Heart right ventricle (tissue), 16 donors: ENCODE measurements around the gene PRR18. TPM values are rescaled to one million over a fixed set of nuclear protein-coding genes. Genes with fewer than 3 reads are reported as not detected.

Source experiments
- ATAC-seq, 8 donors: fragments of 200-7000 bp; cut with Tn5 transposase; one replicate each; pipeline ENCODE4 v1.9.1; 2020; ENCODE audit warnings: mild to moderate bottlenecking in 8 of 8, moderate library complexity in 8 of 8, moderate number of reproducible peaks in 1 of 8
- DNase-seq, 2 donors: peaks; one replicate each; pipeline ENCODE4 v3.0.0-alpha.2; 2020
- H3K27ac ChIP-seq, 10 donors: fragments of 200-600 bp; sonication (generic) in 2 of 10; one replicate each; pipeline versions ENCODE4 v1.5.0 to v1.8.0; 2020 to 2022; ENCODE audit warnings: mild to moderate bottlenecking in 3 of 10
- H3K27me3 ChIP-seq, 7 donors: fragments of 200-600 bp; one replicate each; pipeline ENCODE4 v1.8.0; 2021 to 2022; ENCODE audit warnings: mild to moderate bottlenecking in 2 of 7
- H3K36me3 ChIP-seq, 9 donors: fragments of 200-600 bp; sonication (generic) in 1 of 9; one replicate each; pipeline versions ENCODE4 v1.5.0 to v1.8.0; 2020 to 2022; ENCODE audit warnings: mild to moderate bottlenecking in 2 of 9
- H3K4me1 ChIP-seq, 9 donors: fragments of 200-600 bp; sonication (generic) in 1 of 9; one replicate each; pipeline versions ENCODE4 v1.5.0 to v1.8.0; 2020 to 2022; ENCODE audit warnings: mild to moderate bottlenecking in 4 of 9
- H3K4me3 ChIP-seq, 10 donors: fragments of 200-600 bp; sonication (generic) in 2 of 10; one replicate each; pipeline versions ENCODE4 v1.5.0 to v1.8.0; 2020 to 2022; ENCODE audit warnings: mild to moderate bottlenecking in 7 of 10, moderate library complexity in 2 of 10
- H3K9me3 ChIP-seq, 11 donors: fragments of 200-600 bp in 10 of 11; sonication (generic) in 2 of 11; one replicate each; pipeline versions ENCODE4 v1.5.0 to v1.8.0; 2013 to 2022; ENCODE audit warnings: mild to moderate bottlenecking in 2 of 11, control low read depth in 1 of 11, moderate library complexity in 1 of 11
- WGBS, 2 donors: extraction: QIAGEN DNeasy Blood & Tissue Kit; methylation state at CpG; one replicate each; pipeline ENCODE4 v1.1.7; 2013; ENCODE audit warnings: inconsistent platforms in 1 of 2; 5-methylcytosine and 5-hydroxymethylcytosine counted together
- intact Hi-C, 10 donors: fragments of 100-400 bp; cut with DNase I; formaldehyde crosslinking; loops; one replicate each; pipeline versions ENCODE4 v1.11.1 to v1.14.2; 2022
- polyA plus RNA-seq, 2 donors: library from polyadenylated mRNA; stranded (reverse); fragments of 200-250 nt; gene quantifications; one replicate each; pipeline ENCODE4 v1.2.3, GENCODE V29; 2013
- total RNA-seq, 10 donors: library from RNA; stranded (reverse); fragmentation: NEBNext Ultra II Directional in 3 of 10; extraction: Animal tissue kit (Norgen Biotek cat#: 25700) in 3 of 10; gene quantifications; one replicate each; pipeline versions ENCODE4 v1.2.1 to v1.2.4, GENCODE V29; 2021 to 2023
- TF ChIP-seq, protein P1 (sequence below), 9 donors: fragments of 200-600 bp; sonication (generic) in 2 of 9; IDR thresholded peaks; one replicate each; pipeline versions ENCODE4 v1.5.0 to v1.8.0; 2021 to 2022; ENCODE audit warnings: antibody characterized with exemption in 9 of 9, mild to moderate bottlenecking in 5 of 9, moderate library complexity in 1 of 9
- donor health status: Arrhythmogenic right ventricular cardiomyopathy.
- donor health status: ischemic (EF 13 %, LVEDD 7.1; RV severe dilation, severe dysfunction).
- donor health status: healthy with polysubstance abuse.
- donor health status: DM: no; HTN: yes; CAD: no.
- donor health status: DM: no; HTN: no; CAD: no.
- donor health status: ischemic (EF 25% LVEDD 6.9; RV normal size, moderate dysfunction).
- donor health status: ischemic (EF 25% LVEDD 5.7; RV mildly dilated, moderate dysfunction).
- donor health status: healthy.
- donor health status: DM: yes; HTN: yes; CAD: no.
- donor health status: Ischemic cardiomyopathy.
- donor health status: ischemic (EF 35%, LVEDD 5.7; RV mildly dilated, moderate dysfunction).
- donor health status: nonischemic (EF 11% LVEDD 7.7; RV severe dilation, severe dysfunction).
- donor health status: DM: yes; HTN: yes; CAD: no.
- donor health status: PGD.
- donor health status: ischemic (EF 29% LVEDD 5.4; RV normal size, mild dysfunction).
- donor health status: nonischemic (EF 23%, LVEDD 6.1; RV moderate dilation, normal function).

The PRR18 gene
- total and polyA plus RNA-seq, 12 donors = 0.03 to 0.20 (median 0.11) TPM; not detected in 7

DNA sequence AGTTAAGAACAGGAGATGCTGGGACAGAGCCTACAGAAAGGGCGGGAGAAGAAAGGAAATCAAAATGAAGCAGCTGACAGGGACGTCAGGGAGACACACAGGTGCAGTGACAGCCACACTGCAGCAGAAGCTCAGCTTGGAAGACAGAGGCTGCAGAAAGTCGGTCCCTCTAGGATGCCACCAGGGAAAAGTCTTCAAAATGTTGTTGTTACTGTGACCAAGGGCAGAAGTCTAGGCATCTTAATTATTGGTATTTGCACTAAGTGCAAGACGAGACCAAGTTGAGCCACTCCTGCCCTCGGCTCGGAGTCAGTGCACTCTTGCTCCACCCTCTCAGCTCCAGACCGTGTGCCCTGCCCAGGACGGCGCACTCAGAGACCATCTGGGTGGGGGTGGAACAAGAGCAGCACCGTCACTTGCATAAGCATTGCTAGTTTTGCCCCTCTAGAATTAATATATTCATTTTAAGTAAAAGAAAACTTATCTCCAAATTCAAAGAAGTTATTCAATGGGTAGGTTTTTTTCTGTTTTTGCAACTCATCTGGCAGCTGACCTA lies 2.6 kb downstream of the PRR18 start:
- DNase-seq = no peak
- H3K27ac ChIP-seq = no peak overlapping the region
- H3K4me3 ChIP-seq = no peak overlapping the region
- 61 to 68% methylated on average over 10 of the region's 10 CpGs for WGBS, 2 donors
- no peaks in the 10 kb centered on the region for H3K9me3 ChIP-seq
- intact Hi-C loops = no loop called here
- peaks cover 17 to 93% (median 67%) of the 10 kb centered on the region in 7 donors for H3K27me3 ChIP-seq
- peaks cover 0 to 13% (median 9%) of the 10 kb centered on the region in 9 donors for H3K4me1 ChIP-seq
- ATAC-seq = no peak
- TF ChIP-seq, protein P1, sequence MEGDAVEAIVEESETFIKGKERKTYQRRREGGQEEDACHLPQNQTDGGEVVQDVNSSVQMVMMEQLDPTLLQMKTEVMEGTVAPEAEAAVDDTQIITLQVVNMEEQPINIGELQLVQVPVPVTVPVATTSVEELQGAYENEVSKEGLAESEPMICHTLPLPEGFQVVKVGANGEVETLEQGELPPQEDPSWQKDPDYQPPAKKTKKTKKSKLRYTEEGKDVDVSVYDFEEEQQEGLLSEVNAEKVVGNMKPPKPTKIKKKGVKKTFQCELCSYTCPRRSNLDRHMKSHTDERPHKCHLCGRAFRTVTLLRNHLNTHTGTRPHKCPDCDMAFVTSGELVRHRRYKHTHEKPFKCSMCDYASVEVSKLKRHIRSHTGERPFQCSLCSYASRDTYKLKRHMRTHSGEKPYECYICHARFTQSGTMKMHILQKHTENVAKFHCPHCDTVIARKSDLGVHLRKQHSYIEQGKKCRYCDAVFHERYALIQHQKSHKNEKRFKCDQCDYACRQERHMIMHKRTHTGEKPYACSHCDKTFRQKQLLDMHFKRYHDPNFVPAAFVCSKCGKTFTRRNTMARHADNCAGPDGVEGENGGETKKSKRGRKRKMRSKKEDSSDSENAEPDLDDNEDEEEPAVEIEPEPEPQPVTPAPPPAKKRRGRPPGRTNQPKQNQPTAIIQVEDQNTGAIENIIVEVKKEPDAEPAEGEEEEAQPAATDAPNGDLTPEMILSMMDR (IDR thresholded peaks at IDR 0.05) = no peak
- H3K36me3 ChIP-seq = no peaks in the 10 kb centered on the region

DNA sequence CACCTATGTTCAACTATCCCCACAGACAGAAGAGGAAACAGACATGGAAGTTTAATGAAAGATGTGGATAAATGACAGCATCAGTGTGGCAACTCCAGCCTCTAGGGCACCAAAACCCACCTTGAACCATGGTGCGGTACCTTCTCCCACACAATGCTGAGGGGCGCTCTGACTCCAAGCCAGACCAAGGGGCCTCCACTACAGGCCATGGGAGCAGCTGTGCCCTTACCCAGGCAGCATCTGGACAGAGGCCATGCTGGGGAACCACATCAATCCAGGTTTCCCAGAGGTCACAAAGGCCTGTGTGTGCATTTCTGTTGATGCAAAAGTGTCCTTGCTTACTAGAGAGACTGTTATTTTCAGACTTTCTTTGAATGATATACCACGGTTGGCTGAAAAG lies 4.1 kb downstream of the PRR18 start:
- 86 to 89% methylated on average over 3 of the region's 3 CpGs for whole genome bisulfite sequencing, 2 donors
- no peak overlapping the region for H3K27ac ChIP-seq
- no peaks in the 10 kb centered on the region for H3K36me3 ChIP-seq
- TF ChIP-seq, protein P1 (IDR thresholded peaks at IDR 0.05) = no peak
- no peaks in the 10 kb centered on the region for H3K9me3 ChIP-seq
- peaks cover 0 to 13% (median 9%) of the 10 kb centered on the region in 9 donors for H3K4me1 ChIP-seq
- intact Hi-C loops = no loop called here
- ATAC-seq (no peak), DNase-seq (no peak)
- H3K27me3 ChIP-seq = peaks cover 17 to 90% (median 62%) of the 10 kb centered on the region in 7 donors
- H3K4me3 ChIP-seq = no peak overlapping the region

DNA sequence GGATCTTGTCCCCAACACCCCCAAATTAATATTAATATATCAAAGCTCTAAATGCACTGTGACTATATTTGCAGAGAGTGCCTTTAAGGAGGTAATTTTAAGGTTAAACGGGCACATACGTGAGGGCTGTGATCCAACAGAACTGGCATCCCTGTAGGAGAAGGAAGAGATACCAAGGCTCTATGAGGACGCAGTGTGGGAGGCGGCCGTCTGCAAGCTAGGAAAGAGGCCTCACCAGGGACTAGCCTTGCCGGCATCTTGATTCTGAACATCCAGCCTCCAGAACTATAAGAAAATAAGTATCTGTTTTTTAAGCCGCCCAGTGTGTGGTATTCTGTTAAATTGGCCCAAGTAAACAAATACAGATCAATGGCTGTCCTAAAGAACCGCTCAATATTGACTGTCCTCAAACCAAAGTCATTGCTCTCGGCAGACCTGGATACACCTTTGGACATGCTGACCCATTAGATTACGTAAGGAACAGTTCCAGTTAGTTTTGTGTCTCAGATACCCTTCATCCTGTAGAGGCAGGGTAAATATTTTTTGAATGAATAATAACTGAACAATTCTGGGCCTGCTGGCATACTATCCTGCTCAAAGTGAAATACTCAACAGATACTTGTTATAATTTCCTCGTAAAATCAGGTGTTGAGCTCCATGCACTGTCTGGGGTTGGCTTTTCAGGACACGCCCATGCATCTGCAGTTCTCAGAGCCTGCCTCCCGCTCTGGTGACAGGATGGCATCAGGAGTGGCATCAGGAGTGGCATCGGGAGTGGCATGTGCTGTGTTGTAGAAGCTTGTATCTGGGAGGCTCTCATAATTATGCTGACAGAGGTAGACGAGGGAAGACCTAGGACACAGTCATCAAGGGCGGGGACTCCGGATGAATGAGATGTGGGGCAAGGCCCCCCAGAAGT lies 6.3 kb downstream of the PRR18 start:
- no peak for ATAC-seq
- WGBS, 2 donors = 87 to 94% methylated on average over 17 of the region's 17 CpGs
- intact Hi-C loops = no loop called here

DNA sequence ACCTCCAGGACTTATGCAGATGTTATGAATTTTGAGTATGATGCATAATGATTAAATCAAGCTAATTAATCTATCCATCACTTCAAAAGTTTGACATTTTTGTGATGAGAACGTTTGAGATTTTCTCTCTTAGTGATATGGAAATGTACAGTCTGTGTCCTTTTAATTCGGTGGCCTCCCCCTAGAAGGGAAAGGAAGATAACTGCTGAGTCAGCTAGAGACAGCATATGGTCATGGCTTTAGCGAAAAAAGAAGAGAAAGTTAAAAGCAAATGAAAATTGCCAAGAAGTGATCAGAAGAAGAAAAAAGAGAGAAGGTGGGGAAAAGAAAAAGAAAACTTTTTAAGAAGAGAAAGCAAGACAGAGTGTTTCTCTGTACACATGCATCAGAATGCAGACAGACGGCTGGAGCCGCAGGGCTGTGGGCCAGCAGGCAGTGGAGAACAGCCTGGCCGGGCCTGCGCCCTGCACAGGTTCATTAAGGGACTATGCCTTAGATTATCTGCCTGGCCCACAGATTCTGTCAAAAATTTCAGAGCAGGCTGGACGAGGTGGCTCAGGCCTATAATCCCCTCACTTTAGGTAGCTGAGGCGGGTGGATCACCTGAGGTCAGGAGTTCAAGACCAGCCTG lies 7.7 kb downstream of the PRR18 start:
- 83 to 84% methylated on average over 9 of the region's 9 CpGs for WGBS, 2 donors
- no peaks in the 10 kb centered on the region for H3K36me3 ChIP-seq
- peaks cover 0 to 74% (median 36%) of the 10 kb centered on the region in 7 donors for H3K27me3 ChIP-seq
- H3K4me1 ChIP-seq = no peaks in the 10 kb centered on the region
- H3K9me3 ChIP-seq = peaks cover 0 to 3% (median 0%) of the 10 kb centered on the region in 11 donors
- DNase-seq = no peak
- TF ChIP-seq, protein P1 (IDR thresholded peaks at IDR 0.05) = no peak
- intact Hi-C loops = no loop called here
- H3K27ac ChIP-seq = no peak overlapping the region
- H3K4me3 ChIP-seq = no peak overlapping the region
- no peak for ATAC-seq

More for the DNA sequence above, 6.3 kb downstream of the PRR18 start:
- H3K4me1 ChIP-seq = peaks cover 0 to 2% (median 0%) of the 10 kb centered on the region in 9 donors
- no peak overlapping the region for H3K4me3 ChIP-seq
- TF ChIP-seq, protein P1 (IDR thresholded peaks at IDR 0.05) = no peak
- no peaks in the 10 kb centered on the region for H3K9me3 ChIP-seq
- H3K36me3 ChIP-seq = no peaks in the 10 kb centered on the region
- no peak overlapping the region for H3K27ac ChIP-seq
- peaks cover 2 to 80% (median 50%) of the 10 kb centered on the region in 7 donors for H3K27me3 ChIP-seq
- DNase-seq = no peak
